WTC11 (cell line): Measurements from ENCODE around the gene GALNT4. TPM values are rescaled to one million over a fixed set of nuclear protein-coding genes. Genes with fewer than 3 reads are reported as not detected.

Experiments used
- ATAC-seq: fragments of 200-7000 bp; cut with Tn5 transposase; 2 replicates; pipeline ENCODE4 v1.10.0; 2021; ENCODE audit warnings: mild to moderate bottlenecking, moderate library complexity
- CTCF ChIA-PET: fragments of 300-600 bp; sonication (Branson Sonifier 250); formaldehyde crosslinking; loops from one replicate; lab custom pipeline; 2021; ENCODE audit warnings: antibody characterized with exemption; lab: Charles Lee
- POLR2A ChIA-PET: fragments of 350-600 bp; sonication (Branson Sonifier 250); formaldehyde crosslinking; loops from one replicate; lab custom pipeline; 2021; ENCODE audit warnings: antibody characterized with exemption; lab: Charles Lee
- DNase-seq: peaks from one replicate; pipeline ENCODE4 v3.0.0; 2021; ENCODE audit warnings: low spot score
- H3K27ac Mint-ChIP-seq: 2 replicates; pipeline ENCODE4 v1.8.0; 2021; ENCODE audit warnings: mixed read lengths
- H3K27me3 Mint-ChIP-seq: 2 replicates; pipeline ENCODE4 v1.8.0; 2021; ENCODE audit warnings: low read depth, mild to moderate bottlenecking, moderate library complexity, mixed read lengths
- H3K36me3 Mint-ChIP-seq: 2 replicates; pipeline ENCODE4 v1.8.0; 2021; ENCODE audit warnings: mixed read lengths
- H3K4me1 Mint-ChIP-seq: 2 replicates; pipeline ENCODE4 v1.8.0; 2022; ENCODE audit warnings: mixed read lengths
- H3K4me3 Mint-ChIP-seq: 2 replicates; pipeline ENCODE4 v1.8.0; 2021; ENCODE audit warnings: mild to moderate bottlenecking, moderate library complexity, mixed read lengths
- H3K9me3 Mint-ChIP-seq: 2 replicates; pipeline ENCODE4 v1.8.0; 2021; ENCODE audit warnings: mixed read lengths
- ATF6 ChIP-seq: sonication (generic); formaldehyde crosslinking; IDR thresholded peaks from 2 replicates; pipeline ENCODE4 v1.8.1; 2023; ENCODE audit warnings: mild to moderate bottlenecking, missing genetic modification reagents
- CDX4 ChIP-seq: fragments of 250-450 bp; sonication (Bioruptor Pico); IDR thresholded peaks from 2 replicates; pipeline ENCODE4 v1.9.0; 2021; ENCODE audit warnings: moderate library complexity, mild to moderate bottlenecking, inconsistent platforms, borderline replicate concordance
- CREM ChIP-seq: sonication (generic); formaldehyde crosslinking; IDR thresholded peaks from 2 replicates; pipeline ENCODE4 v1.8.1; 2022; ENCODE audit warnings: mild to moderate bottlenecking, missing genetic modification reagents, moderate library complexity
- CTCF ChIP-seq: fragments of 200-600 bp; IDR thresholded peaks from 2 replicates; pipeline ENCODE4 v1.8.0; 2022; ENCODE audit warnings: antibody characterized with exemption
- ELF4 ChIP-seq: sonication (generic); formaldehyde crosslinking; IDR thresholded peaks from 2 replicates; pipeline ENCODE4 v1.8.1; 2022; ENCODE audit warnings: low read depth, mild to moderate bottlenecking, moderate library complexity, missing genetic modification reagents
- EMX1 ChIP-seq: fragments of 250-450 bp; sonication (Bioruptor Pico); IDR thresholded peaks from 2 replicates; pipeline ENCODE4 v1.8.0; 2021; ENCODE audit warnings: mild to moderate bottlenecking
- MXD4 ChIP-seq: fragments of 250-450 bp; sonication (Bioruptor Pico); IDR thresholded peaks from 2 replicates; pipeline ENCODE4 v1.8.0; 2021; ENCODE audit warnings: mild to moderate bottlenecking, moderate library complexity, borderline replicate concordance
- NFATC4 ChIP-seq: fragments of 250-450 bp; sonication (Bioruptor Pico); IDR thresholded peaks from 2 replicates; pipeline ENCODE4 v1.9.0; 2021; ENCODE audit warnings: mild to moderate bottlenecking
- NFE2L1 ChIP-seq: sonication (generic); formaldehyde crosslinking; IDR thresholded peaks from 2 replicates; pipeline ENCODE4 v1.8.1; 2023; ENCODE audit warnings: missing genetic modification reagents
- OVOL2 ChIP-seq: fragments of 250-450 bp; sonication (Bioruptor Pico); IDR thresholded peaks from 2 replicates; pipeline ENCODE4 v1.9.0; 2021; ENCODE audit warnings: mild to moderate bottlenecking, borderline replicate concordance
- PRDM15 ChIP-seq: sonication (generic); formaldehyde crosslinking; IDR thresholded peaks from 2 replicates; pipeline ENCODE4 v1.8.0; 2022; ENCODE audit warnings: missing genetic modification reagents
- RELA ChIP-seq: sonication (generic); formaldehyde crosslinking; IDR thresholded peaks from 2 replicates; pipeline ENCODE4 v1.8.1; 2022; ENCODE audit warnings: missing genetic modification reagents, mild to moderate bottlenecking, borderline replicate concordance
- SMAD4 ChIP-seq: sonication (generic); formaldehyde crosslinking; IDR thresholded peaks from 2 replicates; pipeline ENCODE4 v1.8.0; 2022; ENCODE audit warnings: mild to moderate bottlenecking, missing genetic modification reagents
- SOX15 ChIP-seq: fragments of 250-450 bp; sonication (Bioruptor Pico); IDR thresholded peaks from 2 replicates; pipeline ENCODE4 v1.9.0; 2021; ENCODE audit warnings: mild to moderate bottlenecking
- STAT6 ChIP-seq: sonication (generic); formaldehyde crosslinking; conservative IDR thresholded peaks from 2 replicates; pipeline ENCODE4 v1.8.1; 2023; ENCODE audit warnings: mild to moderate bottlenecking, low read depth, missing genetic modification reagents, moderate library complexity
- ZNF281 ChIP-seq: sonication (generic); formaldehyde crosslinking; IDR thresholded peaks from 2 replicates; pipeline ENCODE4 v1.8.0; 2023; ENCODE audit warnings: mild to moderate bottlenecking, missing genetic modification reagents
- ZNF396 ChIP-seq: fragments of 250-450 bp; sonication (Bioruptor Pico); IDR thresholded peaks from 2 replicates; pipeline ENCODE4 v1.8.0; 2021; ENCODE audit warnings: mild to moderate bottlenecking, moderate library complexity, borderline replicate concordance
- ZNF532 ChIP-seq: fragments of 250-450 bp; sonication (Bioruptor Pico); IDR thresholded peaks from 2 replicates; pipeline ENCODE4 v1.9.0; 2021; ENCODE audit warnings: mild to moderate bottlenecking, borderline replicate concordance
- total RNA-seq: library from RNA; stranded (reverse); gene quantifications from 3 replicates; pipeline ENCODE4 v1.2.3, GENCODE V29; 2021

The GALNT4 gene
- total RNA-seq, 1 experiment from 2014 or later: 3.9 TPM

GRCh38 chr12:89486264-89486663 lies 38.3 kb downstream of the GALNT4 start (continued):
- TF ChIP-seq ZNF281 (no peak), OVOL2 (CRISPR knock-in tag) (no peak), SOX15 (CRISPR knock-in tag) (no peak), PRDM15 (no peak), RELA (CRISPR knock-in tag) (no peak), CREM (CRISPR knock-in tag) (no peak), NFATC4 (CRISPR knock-in tag) (no peak), CTCF (no peak), ELF4 (no peak), SMAD4 (CRISPR knock-in tag) (no peak)

- H3K9me3 Mint-ChIP-seq: no peaks in the 10 kb centered on the region
- CTCF ChIA-PET: no interaction called here
- TF ChIP-seq STAT6 (CRISPR knock-in tag) (no peak), NFE2L1 (no peak), EMX1 (no peak), CDX4 (no peak), ZNF396 (CRISPR knock-in tag) (no peak), MXD4 (no peak), NFATC4 (CRISPR knock-in tag) (no peak), ATF6 (CRISPR knock-in tag) (no peak), ZNF532 (CRISPR knock-in tag) (no peak), OVOL2 (CRISPR knock-in tag) (no peak)
- TF ChIP-seq, all 79 proteins: peak for 0
- DNase-seq (no peak), ATAC-seq (no peak)
- H3K27ac Mint-ChIP-seq: no peak overlapping the region
- H3K4me3 Mint-ChIP-seq: no peak overlapping the region
- H3K27me3 Mint-ChIP-seq: no peaks in the 10 kb centered on the region
- peaks cover 14% of the 10 kb centered on the region for H3K4me1 Mint-ChIP-seq
- POLR2A ChIA-PET: interaction anchor here (0.6 kb wide), 1 partner anchor 130 kb away, joined by 4 read pairs; no protein-coding TSS in a partner anchor
- no peaks in the 10 kb centered on the region for H3K36me3 Mint-ChIP-seq
These were observed 40.1 kb downstream of the GALNT4 start for GRCh38 chr12:89484470-89484869.
